ENCODE data around the gene GCN1.
"Not testable (repeated sequence)": the region's sequence is repeated elsewhere in the genome, so short reads cannot be mapped to it uniquely, and the experiment has no call there.

The GCN1 gene

GRCh38 chr12:120199025-120199424 is 4.5 kb upstream of the GCN1 start:
- Histone ChIP-seq H3K27me3 (ENCODE audit: insufficient read depth, low read length) (no peaks in the 10 kb centered on the region), H3K9me3 (ENCODE audit: low read length) (no peaks in the 10 kb centered on the region), H2AFZ (ENCODE audit: low read depth, low read length) (no peak overlapping the region), H3K4me1 (ENCODE audit: insufficient read depth, low read length) (peaks cover 30% of the 10 kb centered on the region), H3K36me3 (ENCODE audit: insufficient read depth, low read length) (peaks cover 43% of the 10 kb centered on the region), H3K4me3 (ENCODE audit: low read length) (no peak overlapping the region)

DNA sequence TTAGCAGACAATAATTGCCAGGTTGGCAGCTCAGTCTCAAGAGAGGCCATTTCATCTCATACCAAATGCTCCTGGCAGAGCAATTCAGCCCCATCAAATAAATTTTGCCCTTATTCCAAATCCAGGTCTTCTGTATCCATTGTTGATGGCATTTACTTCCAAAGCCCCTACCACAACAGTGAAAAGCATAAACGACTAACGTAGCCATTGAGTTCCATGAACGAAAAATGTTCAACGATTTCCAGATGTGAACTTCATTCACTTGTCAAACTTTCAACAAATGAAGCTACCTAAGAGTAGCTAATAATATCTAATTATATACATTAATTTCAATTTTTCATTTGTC is 3.0 kb upstream of the GCN1 start:
- H3K4me1 ChIP-seq (ENCODE audit: insufficient read depth, low read length): peaks cover 38% of the 10 kb centered on the region
- no peak overlapping the region for H2AFZ ChIP-seq (ENCODE audit: low read depth, low read length)
- H3K4me3 ChIP-seq (ENCODE audit: low read length): no peak overlapping the region
- no peaks in the 10 kb centered on the region for H3K27me3 ChIP-seq (ENCODE audit: insufficient read depth, low read length)
- no peaks in the 10 kb centered on the region for H3K9me3 ChIP-seq (ENCODE audit: low read length)
- H3K36me3 ChIP-seq (ENCODE audit: insufficient read depth, low read length): peaks cover 43% of the 10 kb centered on the region

DNA sequence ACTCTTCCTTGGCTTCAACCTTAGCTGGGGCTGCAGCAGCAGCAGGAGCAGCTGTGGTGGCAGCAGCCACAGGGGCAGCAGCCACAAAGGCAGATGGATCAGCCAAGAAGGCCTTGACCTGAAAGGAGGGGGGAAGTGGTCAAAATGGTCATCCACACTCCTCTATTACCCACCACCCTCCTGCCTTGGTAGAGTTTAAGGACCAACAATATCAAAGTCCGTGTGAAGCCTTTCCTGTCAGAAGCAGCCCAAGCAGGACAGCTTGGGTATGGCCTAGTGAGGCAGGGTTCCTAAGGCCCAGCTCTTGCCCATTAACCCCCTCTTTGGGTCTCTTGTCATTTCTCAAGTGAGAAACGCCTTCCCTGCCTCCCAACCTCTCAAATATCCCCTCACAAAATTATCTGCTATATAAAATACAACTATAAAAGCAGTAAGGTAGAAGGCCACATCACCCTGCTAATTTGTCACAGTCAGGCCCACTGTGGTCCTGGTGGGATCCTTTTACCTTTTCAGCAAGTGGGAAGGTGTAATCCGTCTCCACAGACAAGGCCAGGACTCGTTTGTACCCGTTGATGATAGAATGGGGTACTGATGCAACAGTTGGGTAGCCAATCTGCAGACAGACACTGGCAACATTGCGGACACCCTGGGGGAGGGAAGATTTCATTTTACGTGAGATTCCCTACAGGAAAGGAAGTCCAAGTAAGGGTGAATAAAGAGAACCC is 2.5 kb upstream of the GCN1 start:
- peaks cover 43% of the 10 kb centered on the region for H3K36me3 ChIP-seq (ENCODE audit: insufficient read depth, low read length)

GRCh38 chr12:120196363-120196762 is 1.8 kb upstream of the GCN1 start:
- Histone ChIP-seq H2AFZ (ENCODE audit: low read depth, low read length) (no peak overlapping the region), H3K36me3 (ENCODE audit: insufficient read depth, low read length) (peaks cover 43% of the 10 kb centered on the region), H3K4me3 (ENCODE audit: low read length) (no peak overlapping the region), H3K9me3 (ENCODE audit: low read length) (no peaks in the 10 kb centered on the region), H3K27me3 (ENCODE audit: insufficient read depth, low read length) (no peaks in the 10 kb centered on the region), H3K4me1 (ENCODE audit: insufficient read depth, low read length) (peaks cover 35% of the 10 kb centered on the region)

More for the DNA sequence above, 2.5 kb upstream of the GCN1 start:
- H3K27me3 ChIP-seq (ENCODE audit: insufficient read depth, low read length); H3K9me3 ChIP-seq (ENCODE audit: low read length); H2AFZ ChIP-seq (ENCODE audit: low read depth, low read length); H3K4me3 ChIP-seq (ENCODE audit: low read length): not testable (repeated sequence)
- peaks cover 36% of the 10 kb centered on the region for H3K4me1 ChIP-seq (ENCODE audit: insufficient read depth, low read length)

- Histone ChIP-seq H3K9me3 (ENCODE audit: low read length) (no peaks in the 10 kb centered on the region), H3K36me3 (ENCODE audit: insufficient read depth, low read length) (peaks cover 50% of the 10 kb centered on the region), H3K4me3 (ENCODE audit: low read length) (peak overlapping the region; percentile 93), H3K4me1 (ENCODE audit: insufficient read depth, low read length) (peaks cover 25% of the 10 kb centered on the region), H3K27me3 (ENCODE audit: insufficient read depth, low read length) (no peaks in the 10 kb centered on the region), H2AFZ (ENCODE audit: low read depth, low read length) (peak overlapping the region; percentile 84)
These were observed 335 bp downstream of the GCN1 start for GRCh38 chr12:120194226-120194533.

DNA sequence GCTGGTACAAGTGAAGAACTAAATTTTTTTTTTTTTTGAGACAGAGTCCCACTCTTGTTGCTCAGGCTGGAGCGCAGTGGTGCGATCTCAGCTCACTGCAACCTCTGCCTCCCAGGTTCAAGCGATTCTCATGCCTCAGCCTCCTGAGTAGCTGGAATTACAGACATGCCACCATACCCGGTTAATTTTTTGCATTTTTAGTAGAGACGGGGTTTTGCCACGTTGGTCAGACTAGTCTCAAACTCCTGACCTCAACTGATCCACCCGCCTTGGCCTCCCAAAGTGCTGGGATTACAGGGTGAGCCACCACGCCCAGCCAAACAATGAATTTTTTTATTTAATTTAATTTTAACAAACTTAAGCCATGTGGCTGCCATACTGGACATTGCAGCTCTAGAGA is 1.2 kb downstream of the GCN1 start:
- H3K36me3 ChIP-seq (ENCODE audit: insufficient read depth, low read length): peaks cover 45% of the 10 kb centered on the region
- not testable (repeated sequence) for H3K27me3 ChIP-seq (ENCODE audit: insufficient read depth, low read length)
- peaks cover 16% of the 10 kb centered on the region for H3K4me1 ChIP-seq (ENCODE audit: insufficient read depth, low read length)

DNA sequence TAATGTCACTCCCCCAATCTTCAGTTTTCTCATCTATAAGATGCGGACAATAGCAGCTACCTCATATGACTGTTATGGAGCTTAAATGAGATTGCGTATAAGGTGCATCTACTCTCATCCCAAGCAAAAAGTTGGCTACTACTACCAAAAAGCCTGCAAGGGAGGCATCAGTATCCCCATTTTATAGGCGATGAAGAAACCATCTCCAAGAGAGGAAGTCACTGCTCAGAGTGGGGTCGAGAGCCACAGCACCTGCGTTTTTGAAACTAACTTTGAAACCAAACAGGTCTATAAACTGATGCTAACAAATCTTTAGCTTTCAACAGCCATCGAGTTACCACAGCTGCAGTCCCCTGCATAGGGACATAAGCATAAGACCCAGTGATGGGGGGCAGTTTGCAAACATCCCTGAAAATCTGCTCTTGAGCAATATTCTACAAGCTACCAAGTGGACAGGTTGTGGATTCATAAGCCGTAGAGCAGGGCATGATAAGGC is 3.5 kb downstream of the GCN1 start:
- H3K4me3 ChIP-seq (ENCODE audit: low read length): no peak overlapping the region
- no peak overlapping the region for H2AFZ ChIP-seq (ENCODE audit: low read depth, low read length)
- H3K36me3 ChIP-seq (ENCODE audit: insufficient read depth, low read length): peaks cover 41% of the 10 kb centered on the region

More for the DNA sequence above, 1.2 kb downstream of the GCN1 start:
- not testable (repeated sequence) for H2AFZ ChIP-seq (ENCODE audit: low read depth, low read length); H3K9me3 ChIP-seq (ENCODE audit: low read length)
- peak overlapping the region; percentile 93 for H3K4me3 ChIP-seq (ENCODE audit: low read length)

GRCh38 chr12:120190386-120190785 is 4.1 kb downstream of the GCN1 start:
- Histone ChIP-seq H3K4me1 (ENCODE audit: insufficient read depth, low read length) (peaks cover 16% of the 10 kb centered on the region), H3K27me3 (ENCODE audit: insufficient read depth, low read length) (no peaks in the 10 kb centered on the region), H3K36me3 (ENCODE audit: insufficient read depth, low read length) (peaks cover 44% of the 10 kb centered on the region), H3K9me3 (ENCODE audit: low read length) (no peaks in the 10 kb centered on the region), H2AFZ (ENCODE audit: low read depth, low read length) (no peak overlapping the region), H3K4me3 (ENCODE audit: low read length) (no peak overlapping the region)

More for the DNA sequence above, 3.5 kb downstream of the GCN1 start:
- Histone ChIP-seq H3K9me3 (ENCODE audit: low read length) (no peaks in the 10 kb centered on the region), H3K4me1 (ENCODE audit: insufficient read depth, low read length) (peaks cover 16% of the 10 kb centered on the region), H3K27me3 (ENCODE audit: insufficient read depth, low read length) (no peaks in the 10 kb centered on the region)

DNA sequence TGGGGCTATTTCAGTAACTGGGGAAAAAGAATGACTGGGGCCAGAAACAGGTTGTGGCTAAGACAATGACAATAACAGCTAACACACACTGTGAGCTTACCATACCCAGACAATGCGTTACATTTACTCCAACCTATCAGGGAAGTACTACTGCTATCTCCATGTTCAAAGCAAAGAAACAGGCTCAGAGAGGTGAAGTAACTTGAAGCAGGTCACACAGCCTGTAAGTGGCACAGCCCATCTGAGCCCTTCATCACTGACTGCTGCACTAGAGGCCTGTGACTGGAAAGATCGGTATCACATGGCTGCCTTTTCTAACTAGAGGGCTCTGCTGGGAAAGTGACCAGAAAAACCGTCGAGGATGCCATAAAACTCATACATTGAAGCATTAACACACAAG is 7.9 kb downstream of the GCN1 start:
- H3K9me3 ChIP-seq (ENCODE audit: low read length): no peaks in the 10 kb centered on the region

GRCh38 chr12:120183211-120183631 is 11.3 kb downstream of the GCN1 start:
- Histone ChIP-seq H3K4me3 (ENCODE audit: low read length) (no peak overlapping the region), H3K27me3 (ENCODE audit: insufficient read depth, low read length) (no peaks in the 10 kb centered on the region), H3K9me3 (ENCODE audit: low read length) (no peaks in the 10 kb centered on the region), H2AFZ (ENCODE audit: low read depth, low read length) (no peak overlapping the region), H3K36me3 (ENCODE audit: insufficient read depth, low read length) (peaks cover 77% of the 10 kb centered on the region), H3K4me1 (ENCODE audit: insufficient read depth, low read length) (no peaks in the 10 kb centered on the region)

More for the DNA sequence above, 7.9 kb downstream of the GCN1 start:
- H2AFZ ChIP-seq (ENCODE audit: low read depth, low read length): no peak overlapping the region
- no peak overlapping the region for H3K4me3 ChIP-seq (ENCODE audit: low read length)
- H3K27me3 ChIP-seq (ENCODE audit: insufficient read depth, low read length): no peaks in the 10 kb centered on the region
- peaks cover 80% of the 10 kb centered on the region for H3K36me3 ChIP-seq (ENCODE audit: insufficient read depth, low read length)
- H3K4me1 ChIP-seq (ENCODE audit: insufficient read depth, low read length): no peaks in the 10 kb centered on the region

GRCh38 chr12:120181991-120182631 is 12.4 kb downstream of the GCN1 start:
- Histone ChIP-seq H3K4me1 (ENCODE audit: insufficient read depth, low read length) (no peaks in the 10 kb centered on the region), H2AFZ (ENCODE audit: low read depth, low read length) (no peak overlapping the region), H3K4me3 (ENCODE audit: low read length) (no peak overlapping the region), H3K36me3 (ENCODE audit: insufficient read depth, low read length) (peaks cover 79% of the 10 kb centered on the region), H3K9me3 (ENCODE audit: low read length) (no peaks in the 10 kb centered on the region), H3K27me3 (ENCODE audit: insufficient read depth, low read length) (no peaks in the 10 kb centered on the region)

DNA sequence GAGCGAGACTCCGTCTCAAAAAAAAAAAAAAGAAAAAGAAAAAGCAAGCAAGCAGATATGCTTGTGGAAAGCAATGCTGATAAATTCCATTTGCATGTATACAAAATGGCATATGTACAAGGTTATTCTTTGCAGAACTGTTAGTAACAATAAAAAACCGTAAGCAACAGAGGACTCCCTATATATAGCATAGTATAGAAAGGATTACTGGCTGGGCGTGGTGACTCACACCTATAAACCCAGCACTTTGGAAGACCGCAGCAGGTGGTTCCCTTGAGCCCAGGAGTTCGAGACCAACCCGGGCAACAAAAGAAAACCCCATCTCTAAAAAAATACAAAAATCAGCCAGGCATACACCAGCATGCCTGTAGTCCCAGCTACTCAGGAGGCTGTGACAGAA is 13.5 kb downstream of the GCN1 start:
- Histone ChIP-seq H3K27me3 (ENCODE audit: insufficient read depth, low read length) (no peaks in the 10 kb centered on the region), H2AFZ (ENCODE audit: low read depth, low read length) (no peak overlapping the region), H3K4me3 (ENCODE audit: low read length) (no peak overlapping the region), H3K36me3 (ENCODE audit: insufficient read depth, low read length) (peaks cover 79% of the 10 kb centered on the region), H3K9me3 (ENCODE audit: low read length) (no peaks in the 10 kb centered on the region), H3K4me1 (ENCODE audit: insufficient read depth, low read length) (no peaks in the 10 kb centered on the region)

DNA sequence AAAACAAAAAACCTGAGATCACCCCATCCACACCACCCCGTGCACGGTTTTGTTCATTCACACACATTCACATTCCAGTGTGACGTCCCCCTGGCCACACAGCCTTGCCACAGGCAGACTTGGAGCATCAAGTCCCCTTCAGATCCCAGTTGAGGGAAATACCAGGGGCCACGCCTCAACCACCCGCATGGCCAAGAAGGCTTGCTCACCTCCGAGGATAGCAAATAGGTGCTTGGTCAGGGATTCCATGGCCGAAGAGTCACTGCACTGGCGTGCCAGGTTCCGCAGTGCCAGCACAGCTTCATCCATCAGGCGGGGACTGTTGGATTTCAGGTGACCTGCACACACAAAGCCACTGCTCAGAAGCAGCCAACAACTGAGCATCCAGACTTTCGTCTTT is 19.0 kb downstream of the GCN1 start:
- Histone ChIP-seq H3K27me3 (ENCODE audit: insufficient read depth, low read length) (no peaks in the 10 kb centered on the region), H3K4me1 (ENCODE audit: insufficient read depth, low read length) (no peaks in the 10 kb centered on the region), H3K9me3 (ENCODE audit: low read length) (no peaks in the 10 kb centered on the region), H2AFZ (ENCODE audit: low read depth, low read length) (no peak overlapping the region), H3K36me3 (ENCODE audit: insufficient read depth, low read length) (peaks cover 79% of the 10 kb centered on the region), H3K4me3 (ENCODE audit: low read length) (no peak overlapping the region)
